GM12891 (cell line): ENCODE measurements around the gene OSMR.

ENCODE experiments used
- DNase-seq: peaks from one replicate; pipeline ENCODE4 v3.0.0; 2011; ENCODE audit warnings: low spot score; ENCODE audit not compliant: insufficient read length
- FAIRE-seq: peaks from 2 replicates; lab custom pipeline; 2011; peaks lifted over from hg19 to GRCh38; lab: Jason Lieb, UNC
- PAX5 ChIP-seq: IDR thresholded peaks from 2 replicates; pipeline ENCODE4 v1.6.1; 2011; ENCODE audit warnings: low read length, moderate library complexity, mild to moderate bottlenecking; ENCODE audit not compliant: insufficient read depth, severe bottlenecking
- POLR2A ChIP-seq: IDR thresholded peaks from 2 replicates; pipeline ENCODE4 v1.6.1; 2011; ENCODE audit warnings: low read depth, low read length, control low read depth
- POLR2AphosphoS5 ChIP-seq: IDR thresholded peaks from 2 replicates; pipeline ENCODE4 v1.6.1; 2011; ENCODE audit warnings: low read depth, low read length, control low read depth
- POU2F2 ChIP-seq: IDR thresholded peaks from 2 replicates; pipeline ENCODE4 v1.6.1; 2011; ENCODE audit warnings: low read depth, mild to moderate bottlenecking, control low read depth, low read length, moderate library complexity
- SPI1 ChIP-seq: IDR thresholded peaks from 2 replicates; pipeline ENCODE4 v1.6.1; 2011; ENCODE audit warnings: low read depth, low read length, control low read depth
- TAF1 ChIP-seq: IDR thresholded peaks from 2 replicates; pipeline ENCODE4 v1.6.1; 2011; ENCODE audit warnings: low read depth, low read length, control low read depth

OSMR gene

GRCh38 chr5:38885208-38885607 is 39.4 kb downstream of the OSMR start:
- FAIRE-seq: no peak
- TF ChIP-seq SPI1 (no peak), POU2F2 (no peak), POLR2AphosphoS5 (no peak), TAF1 (no peak), POLR2A (no peak), PAX5 (no peak)

GRCh38 chr5:38888041-38888440 is 42.2 kb downstream of the OSMR start:
- no peak for FAIRE-seq
- TF ChIP-seq POU2F2 (no peak), SPI1 (no peak), TAF1 (no peak), PAX5 (no peak), POLR2A (no peak), POLR2AphosphoS5 (no peak)
- no peak for DNase-seq

More at GRCh38 chr5:38885208-38885607, 39.4 kb downstream of the OSMR start:
- no peak for DNase-seq

GRCh38 chr5:38889424-38889823 is 43.6 kb downstream of the OSMR start:
- no peak for DNase-seq
- FAIRE-seq: no peak
- TF ChIP-seq PAX5 (no peak), SPI1 (no peak), POLR2AphosphoS5 (no peak), TAF1 (no peak), POU2F2 (no peak), POLR2A (no peak)

GRCh38 chr5:38891563-38891962 is 45.8 kb downstream of the OSMR start:
- no peak for TF ChIP-seq POLR2AphosphoS5
- TF ChIP-seq SPI1: no peak
- no peak for TF ChIP-seq POU2F2
- no peak for TF ChIP-seq POLR2A
- TF ChIP-seq PAX5: no peak
- TF ChIP-seq TAF1: no peak
- DNase-seq (no peak), FAIRE-seq (no peak)

GRCh38 chr5:38892363-38892762 is 46.6 kb downstream of the OSMR start:
- no peak for FAIRE-seq
- no peak for DNase-seq

GRCh38 chr5:38896760-38897159 is 50.9 kb downstream of the OSMR start:
- DNase-seq (no peak), FAIRE-seq (no peak)
- TF ChIP-seq TAF1 (no peak), PAX5 (no peak), POLR2A (no peak), POU2F2 (no peak)

More at GRCh38 chr5:38892363-38892762, 46.6 kb downstream of the OSMR start:
- TF ChIP-seq POU2F2 (no peak), POLR2A (no peak), PAX5 (no peak), TAF1 (no peak), SPI1 (no peak), POLR2AphosphoS5 (no peak)

- no peak for DNase-seq
- no peak for FAIRE-seq
- no peak for TF ChIP-seq TAF1
- no peak for TF ChIP-seq PAX5
- no peak for TF ChIP-seq POLR2AphosphoS5
- no peak for TF ChIP-seq POLR2A
- no peak for TF ChIP-seq POU2F2
- no peak for TF ChIP-seq SPI1
Measured at GRCh38 chr5:38899936-38900335, 54.1 kb downstream of the OSMR start.

GRCh38 chr5:38905516-38905915 is 59.7 kb downstream of the OSMR start:
- FAIRE-seq (no peak), DNase-seq (no peak)
- TF ChIP-seq POLR2A (no peak), PAX5 (no peak), TAF1 (no peak), SPI1 (no peak), POLR2AphosphoS5 (no peak), POU2F2 (no peak)

GRCh38 chr5:38906503-38906902 is 60.7 kb downstream of the OSMR start:
- no peak for DNase-seq
- TF ChIP-seq POLR2AphosphoS5 (no peak), SPI1 (no peak), POU2F2 (no peak), PAX5 (no peak), TAF1 (no peak), POLR2A (no peak)
- FAIRE-seq: no peak

GRCh38 chr5:38911933-38912332 is 66.1 kb downstream of the OSMR start:
- no peak for DNase-seq
- TF ChIP-seq TAF1: no peak
- TF ChIP-seq SPI1: 0 out of 2 replicates have a peak, but pooled peaks have one; percentile 9
- FAIRE-seq: no peak

GRCh38 chr5:38913714-38914113 is 67.9 kb downstream of the OSMR start:
- TF ChIP-seq POLR2AphosphoS5 (no peak), POLR2A (no peak), TAF1 (no peak), SPI1 (no peak), POU2F2 (no peak), PAX5 (no peak)
- FAIRE-seq: no peak
- DNase-seq: no peak
